SK-MEL-5 (cell line): ENCODE measurements around the gene TENT4A. TPM values are rescaled to one million over a fixed set of nuclear protein-coding genes. Genes with fewer than 3 reads are reported as not detected.
A peak's percentile ranks its signal among the peaks of the same experiment; 100 is the strongest.
"Not testable (repeated sequence)": the region's sequence is repeated elsewhere in the genome, so short reads cannot be mapped to it uniquely, and the experiment has no call there.

Source experiments
- DNase-seq: peaks from one replicate; pipeline ENCODE4 v3.0.0-alpha.2; 2016; ENCODE audit warnings: low read depth, low spot score
- in situ Hi-C: cut with HindIII; loops from 2 replicates; pipeline ENCODE4 v1.10.0; 2016; ENCODE audit warnings: low sequenced_read_pairs, high pct_unique_total_duplicates, low pct_unique_long_range_greater_than_20kb
- total RNA-seq: library from RNA; depleted of rRNA; stranded (reverse); fragments of >200 nt; shearing (Covaris generic); gene quantifications from 2 replicates; pipeline ENCODE4 v1.2.3, GENCODE V29; 2014

Gene TENT4A
- total RNA-seq, 1 experiment from 2014 or later, result 5.5 TPM

DNA sequence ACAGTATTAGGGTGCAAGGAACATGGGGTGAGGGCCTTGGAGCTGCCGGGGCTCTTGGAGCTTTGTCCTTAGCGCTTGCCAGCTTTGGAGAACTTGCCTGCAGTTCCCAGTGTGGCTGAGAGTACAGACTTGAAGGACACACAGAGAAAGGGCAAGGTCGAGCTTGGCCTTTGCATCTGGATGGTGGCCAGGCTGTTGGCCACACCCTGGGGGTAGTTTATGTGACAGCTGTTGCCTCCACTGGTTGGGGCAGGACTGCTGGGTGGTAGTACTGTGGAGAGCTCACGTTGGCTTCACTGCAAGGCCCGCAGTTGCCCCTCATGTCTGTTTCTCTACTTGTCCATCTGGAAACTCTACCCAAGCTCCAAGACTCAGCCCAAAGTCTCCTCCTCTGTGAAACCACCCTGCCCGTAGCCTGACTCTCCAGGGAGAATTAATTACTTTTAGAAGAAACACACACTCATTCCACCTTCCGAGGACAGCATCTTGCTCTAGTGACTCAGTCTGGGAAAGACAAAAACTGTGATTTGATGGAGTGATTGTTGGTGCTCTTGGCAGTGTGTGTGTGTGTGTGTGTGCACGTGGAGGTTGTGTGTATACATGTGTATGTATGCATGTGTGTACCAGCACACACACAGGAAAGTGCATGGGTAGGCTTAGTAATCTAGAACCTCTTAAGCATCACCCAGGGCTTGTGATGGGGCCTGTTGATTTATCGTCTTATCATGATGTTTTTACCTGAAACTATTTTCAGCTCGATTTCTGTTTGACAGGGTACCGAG lies 57.8 kb downstream of the TENT4A start:
- DNase-seq, result no peak
- in situ Hi-C loops, result no loop called here

DNA sequence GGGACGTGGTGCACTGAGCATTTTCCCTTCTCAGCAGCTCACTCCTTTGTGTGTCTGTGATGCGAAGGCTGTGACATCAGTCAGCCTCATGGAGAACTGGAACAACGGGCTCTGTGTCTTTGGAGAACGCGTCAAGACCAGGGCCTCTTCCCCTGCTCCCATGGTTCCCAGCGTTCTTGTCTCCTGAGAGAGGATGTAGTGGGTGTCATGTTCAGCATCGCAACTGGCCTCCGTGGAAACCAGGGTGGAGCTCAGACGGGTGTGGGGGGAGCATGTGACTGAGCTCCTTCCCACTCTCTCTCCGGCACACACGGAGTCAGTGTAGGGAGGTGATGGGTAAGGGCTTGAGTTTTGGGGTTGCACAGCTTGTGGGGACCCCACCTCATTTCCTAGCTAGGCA lies 59.7 kb downstream of the TENT4A start:
- DNase-seq, result peak; percentile 76

DNA sequence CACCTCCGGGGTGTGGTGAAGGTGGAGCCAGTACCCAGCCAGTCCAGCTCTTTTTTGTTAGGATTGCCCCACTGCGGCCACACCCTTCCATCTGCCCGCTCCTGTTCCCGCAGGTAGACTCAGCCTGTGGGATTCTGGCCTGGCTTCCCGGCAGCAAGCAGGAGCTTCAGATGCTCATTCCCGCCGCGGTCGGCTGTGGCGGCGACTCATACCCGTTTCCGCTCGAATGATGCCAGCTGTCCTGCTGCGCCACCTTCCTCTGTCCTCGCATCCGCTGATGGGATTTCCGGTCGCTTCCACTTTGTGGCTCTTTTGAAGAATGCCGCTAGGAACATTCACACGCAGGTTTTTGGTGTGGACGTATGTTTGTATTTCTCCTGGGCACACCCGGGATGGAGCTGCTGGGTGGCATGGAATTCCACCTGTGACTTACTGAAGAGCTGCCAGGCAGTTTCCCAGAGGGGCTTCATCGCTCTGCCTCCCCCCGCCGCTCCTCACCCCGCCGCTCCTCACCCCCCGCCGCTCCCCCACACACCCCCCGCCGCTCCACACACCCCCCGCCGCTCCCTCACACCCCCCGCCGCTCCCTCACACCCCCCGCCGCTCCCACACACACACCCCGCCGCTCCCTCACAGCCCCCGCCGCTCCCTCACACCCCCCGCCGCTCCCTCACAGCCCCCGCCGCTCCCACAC lies 60.3 kb downstream of the TENT4A start:
- in situ Hi-C loops, result no loop called here
- DNase-seq, result no peak

More for the DNA sequence above, 59.7 kb downstream of the TENT4A start:
- in situ Hi-C loops, result no loop called here

DNA sequence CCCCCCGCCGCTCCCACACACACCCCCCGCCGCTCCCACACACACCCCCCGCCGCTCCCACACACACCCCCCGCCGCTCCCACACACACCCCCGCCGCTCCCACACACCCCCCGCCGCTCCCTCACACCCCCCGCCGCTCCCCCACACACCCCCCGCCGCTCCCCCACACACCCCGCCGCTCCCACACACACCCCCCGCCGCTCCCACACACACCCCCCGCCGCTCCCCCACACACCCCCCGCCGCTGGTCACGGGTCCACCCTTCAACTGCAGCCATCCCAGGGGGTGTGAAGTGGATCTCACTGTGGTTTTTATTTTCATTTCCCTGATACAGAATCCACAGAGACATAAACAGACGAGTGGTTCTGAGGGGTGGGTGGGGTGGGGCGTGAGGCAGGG lies 61.0 kb downstream of the TENT4A start:
- in situ Hi-C loops, DNase-seq: not testable (repeated sequence)

DNA sequence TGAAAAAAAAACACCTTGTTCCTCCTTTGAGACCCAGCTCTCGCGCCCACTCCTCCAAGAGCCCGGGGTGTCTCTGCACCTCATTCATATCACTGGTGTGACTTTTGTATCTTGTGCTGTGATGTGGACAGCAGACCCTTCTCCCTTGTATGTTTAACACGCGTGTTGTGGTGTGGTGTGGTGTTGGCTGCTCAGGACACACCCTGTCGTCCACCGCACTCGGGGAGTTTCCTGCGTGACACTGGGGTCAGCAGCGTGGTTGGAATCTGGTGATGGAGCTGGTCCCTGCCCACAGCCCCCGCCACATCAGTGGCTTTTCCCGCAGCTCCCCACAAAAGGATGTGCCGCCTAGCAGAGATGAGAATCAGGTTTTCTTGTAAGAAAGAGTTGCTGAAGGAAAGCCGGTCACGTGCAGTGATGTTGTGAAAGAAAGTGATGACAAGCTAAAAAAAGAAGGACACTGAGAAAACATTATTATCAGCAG lies 61.5 kb downstream of the TENT4A start:
- no peak for DNase-seq
- in situ Hi-C loops, result no loop called here

DNA sequence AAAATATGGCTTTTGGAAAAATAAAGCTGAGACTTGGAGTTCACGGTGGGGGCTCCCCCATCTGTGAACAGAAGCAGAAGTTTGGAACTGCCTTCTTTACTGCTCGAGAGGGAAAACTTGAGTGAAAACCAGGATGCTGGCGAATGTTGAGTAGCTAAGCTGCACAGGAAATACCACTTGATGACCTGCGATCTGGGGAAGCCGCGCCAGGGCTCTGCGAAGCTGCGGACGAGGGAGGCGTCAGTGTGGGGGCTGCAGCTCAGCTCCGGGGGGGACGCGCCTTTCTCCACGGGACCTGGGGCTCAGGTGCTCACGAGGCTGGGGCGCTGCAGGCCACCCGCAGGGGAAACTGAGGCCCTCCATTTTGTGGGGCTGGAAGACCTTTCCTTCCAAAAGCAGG lies 62.3 kb downstream of the TENT4A start:
- in situ Hi-C loops, result no loop called here
- DNase-seq, result no peak

DNA sequence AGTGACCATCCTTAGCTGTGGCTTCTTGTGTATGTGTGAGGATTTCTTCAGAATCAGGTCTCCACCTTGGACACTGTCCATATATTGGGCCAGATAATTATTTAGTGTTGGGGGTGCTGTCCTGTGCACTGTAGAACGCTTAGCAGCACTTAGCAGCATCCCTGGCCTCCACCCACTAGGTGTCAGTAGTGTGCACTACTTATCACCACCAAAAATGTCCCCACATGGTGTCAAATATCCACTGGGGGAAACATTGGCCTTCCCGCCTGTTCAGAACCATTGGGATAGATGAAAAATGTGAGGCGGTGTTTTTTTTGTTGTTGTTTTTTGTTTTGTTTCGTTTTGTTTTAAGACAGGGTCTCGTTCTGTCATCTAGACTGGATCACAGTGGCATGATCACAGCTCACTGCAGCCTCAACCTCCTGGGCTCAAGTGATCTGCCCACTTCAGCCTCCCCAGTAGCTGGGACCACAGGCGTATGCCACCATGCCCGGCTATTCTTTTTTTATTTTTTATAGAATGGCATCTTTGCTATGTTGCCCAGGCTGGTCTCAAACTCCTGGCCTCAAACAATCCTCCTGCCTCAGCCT lies 67.7 kb downstream of the TENT4A start:
- in situ Hi-C loops, result no loop called here
- DNase-seq, result peak; percentile 80

DNA sequence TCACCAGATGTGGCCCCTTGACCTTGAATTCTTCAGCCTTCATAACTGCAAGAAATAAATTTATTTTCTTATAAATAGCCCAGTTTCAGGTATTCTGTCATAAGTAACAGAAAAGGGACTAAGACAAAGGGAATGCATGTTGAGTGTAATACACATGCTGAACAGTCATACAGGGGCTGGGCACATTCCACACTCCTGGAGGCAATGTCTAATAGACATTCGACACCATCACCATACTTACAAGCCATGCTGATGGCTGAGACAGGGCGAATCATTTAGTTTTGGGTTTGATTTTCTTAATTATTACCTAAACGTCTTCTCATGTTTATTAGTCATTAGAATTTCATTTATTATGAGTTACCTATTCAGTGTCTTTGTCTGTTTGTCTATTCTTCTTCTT lies 68.5 kb downstream of the TENT4A start:
- in situ Hi-C loops, result no loop called here
- DNase-seq, result no peak

DNA sequence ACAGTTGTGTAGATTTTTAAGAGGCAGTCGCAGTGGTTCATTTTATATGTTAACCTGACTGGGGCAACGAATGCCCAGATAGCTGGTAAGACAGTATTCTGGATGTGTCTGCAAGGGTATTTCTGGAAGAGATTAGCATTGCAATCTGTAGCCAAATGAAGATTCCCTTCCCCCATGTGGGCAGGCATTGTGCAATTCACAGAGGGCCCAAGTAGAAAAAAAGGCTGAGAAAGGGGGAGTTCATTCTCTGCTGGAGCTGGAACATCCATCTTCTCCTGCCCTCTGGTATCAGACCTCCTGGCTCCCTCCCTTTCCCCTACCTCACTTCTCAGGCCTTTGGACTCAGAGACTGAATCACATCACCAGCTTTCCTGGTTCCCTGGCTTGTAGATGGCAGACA lies 70.6 kb downstream of the TENT4A start:
- in situ Hi-C loops, result no loop called here
- DNase-seq, result no peak

DNA sequence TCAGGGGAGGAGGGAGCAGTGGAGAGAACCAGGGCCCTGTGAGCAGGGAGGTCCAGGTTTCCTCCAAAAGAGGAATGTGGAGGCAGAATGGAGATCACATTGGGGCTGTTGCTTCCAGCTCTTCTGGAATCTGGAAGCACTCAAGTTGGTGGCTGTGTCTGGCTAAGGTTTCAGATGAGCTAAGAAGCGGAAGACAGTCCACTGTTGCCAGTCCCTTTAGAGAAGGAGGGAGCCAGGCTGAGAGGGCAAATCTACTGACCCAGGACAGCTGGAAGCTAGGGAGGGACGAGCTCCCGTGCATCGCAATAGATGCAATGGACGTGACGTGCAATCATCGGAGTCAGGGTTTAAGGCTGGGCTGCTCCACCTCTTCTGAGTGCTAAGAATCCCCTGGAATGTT lies 71.2 kb downstream of the TENT4A start:
- in situ Hi-C loops, result no loop called here

DNA sequence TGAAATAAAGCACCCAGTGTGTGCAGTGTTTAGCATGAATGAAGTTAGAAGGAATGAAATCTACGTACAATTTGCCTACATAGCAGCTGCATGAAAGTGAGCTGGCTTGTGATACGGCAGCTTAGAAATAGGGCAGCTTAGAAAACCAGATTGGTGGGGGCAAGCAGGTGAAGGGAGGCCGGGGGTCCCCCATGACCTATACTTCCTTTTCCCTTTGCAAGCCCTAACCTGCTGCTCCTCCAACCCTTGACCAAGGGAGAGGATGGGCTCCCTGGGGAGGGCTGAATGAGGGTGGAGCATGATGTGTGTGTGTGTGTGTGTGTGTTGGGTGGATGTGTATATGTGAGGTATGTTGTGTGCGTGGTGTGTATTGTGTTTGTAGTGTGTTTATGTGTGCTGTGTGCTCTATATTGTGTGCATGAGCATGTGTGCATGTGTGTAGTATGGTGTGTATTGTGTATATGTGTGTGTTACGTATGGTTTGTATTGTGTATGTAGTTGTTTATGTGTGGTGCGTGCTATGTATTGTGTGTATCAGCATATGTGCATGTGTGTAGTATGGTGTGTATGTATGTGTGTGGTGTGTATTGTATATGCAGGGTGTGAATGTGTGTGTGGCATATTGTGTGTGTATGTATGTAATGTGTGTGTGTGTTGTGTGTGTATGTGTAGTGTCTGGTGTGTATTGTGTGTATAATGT lies 72.1 kb downstream of the TENT4A start:
- in situ Hi-C loops, result no loop called here
- no peak for DNase-seq

More for the DNA sequence above, 71.2 kb downstream of the TENT4A start:
- no peak for DNase-seq

DNA sequence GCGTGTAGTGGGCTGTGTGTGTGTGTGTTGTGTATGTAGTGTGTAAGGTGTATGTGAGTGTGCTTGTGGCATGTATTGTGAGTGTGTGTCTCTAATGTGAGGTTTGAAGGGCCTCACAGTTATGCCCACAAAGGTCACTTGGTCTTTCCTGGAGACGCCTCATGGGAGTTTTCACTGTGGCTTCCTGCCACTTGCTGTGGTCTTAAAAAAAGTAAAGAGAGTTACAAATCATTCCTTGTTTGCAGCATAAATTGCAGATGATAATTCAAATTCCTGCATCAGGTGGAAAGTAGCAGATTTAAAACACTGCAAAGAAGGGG lies 72.6 kb downstream of the TENT4A start:
- in situ Hi-C loops, result no loop called here
- no peak for DNase-seq

DNA sequence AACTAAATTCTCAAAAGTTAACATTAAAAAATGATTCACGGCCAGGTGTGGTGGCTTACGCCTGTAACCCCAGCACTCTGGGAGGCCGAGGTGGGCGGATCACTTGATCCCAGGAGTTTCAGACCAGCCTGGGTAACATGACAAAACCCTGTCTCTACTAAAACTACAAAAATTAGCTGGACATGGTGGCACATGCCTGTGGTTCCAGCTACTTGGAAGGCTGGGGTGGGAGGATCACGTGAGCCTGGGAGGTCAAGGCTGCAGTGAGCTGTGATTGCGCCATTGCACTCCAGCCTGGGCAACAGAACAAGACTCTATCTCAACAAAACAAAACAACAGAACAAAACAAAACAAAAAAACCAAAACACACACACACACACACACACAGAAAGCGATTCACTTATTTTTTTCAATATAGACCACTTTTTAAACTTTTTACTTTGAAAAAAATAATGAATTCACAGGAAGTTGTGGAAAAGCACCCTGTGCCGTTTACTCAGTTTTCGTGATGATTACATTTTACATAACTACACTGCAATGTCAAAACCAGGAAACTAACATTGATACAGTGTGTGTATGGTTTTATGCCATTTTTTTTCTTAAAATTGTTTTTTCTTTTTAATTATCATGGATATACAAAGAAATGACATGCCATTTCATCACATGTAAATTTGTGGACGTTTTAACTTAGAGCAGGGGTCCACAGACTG lies 73.7 kb downstream of the TENT4A start:
- DNase-seq, result no peak
- in situ Hi-C loops, result no loop called here

DNA sequence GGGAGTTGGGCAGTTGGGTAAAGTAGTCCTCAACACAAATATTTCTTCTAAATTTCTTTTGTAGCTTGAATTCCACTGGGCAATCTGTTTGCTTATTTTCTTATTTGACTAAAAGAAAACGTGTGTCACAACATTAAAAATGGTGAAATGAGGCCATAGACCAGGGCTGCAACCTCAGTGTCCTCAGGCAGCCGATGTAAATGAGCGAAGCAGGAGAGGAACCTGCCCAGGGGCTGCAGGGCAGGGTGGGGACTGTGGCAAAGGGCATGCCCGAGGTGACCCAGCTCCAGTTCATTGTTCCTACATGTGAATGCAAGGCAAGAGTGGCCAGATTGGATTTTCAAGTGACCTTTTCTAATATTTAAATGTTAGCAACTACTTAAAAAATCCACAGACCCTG lies 74.7 kb downstream of the TENT4A start:
- DNase-seq, result no peak
- in situ Hi-C loops, result no loop called here

DNA sequence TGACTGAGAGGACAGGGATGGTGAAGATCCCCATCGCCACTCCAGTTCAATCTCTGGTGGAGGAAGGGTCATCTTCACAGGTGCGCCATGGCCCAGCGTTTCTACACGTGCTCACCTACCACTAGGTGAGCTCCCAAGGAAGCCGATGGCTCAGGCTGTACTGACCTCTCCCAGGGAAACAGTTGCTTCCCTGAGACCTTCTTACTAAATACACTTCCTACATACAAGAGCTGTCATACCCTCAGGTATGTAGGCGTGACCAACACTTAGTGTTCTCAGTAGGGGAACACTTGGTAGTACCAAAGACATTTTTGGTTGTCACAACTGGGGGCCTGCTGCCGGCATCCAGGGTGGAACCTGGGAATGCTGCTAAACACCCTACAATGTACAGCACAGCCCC lies 75.2 kb downstream of the TENT4A start:
- in situ Hi-C loops, result no loop called here
- DNase-seq, result no peak

DNA sequence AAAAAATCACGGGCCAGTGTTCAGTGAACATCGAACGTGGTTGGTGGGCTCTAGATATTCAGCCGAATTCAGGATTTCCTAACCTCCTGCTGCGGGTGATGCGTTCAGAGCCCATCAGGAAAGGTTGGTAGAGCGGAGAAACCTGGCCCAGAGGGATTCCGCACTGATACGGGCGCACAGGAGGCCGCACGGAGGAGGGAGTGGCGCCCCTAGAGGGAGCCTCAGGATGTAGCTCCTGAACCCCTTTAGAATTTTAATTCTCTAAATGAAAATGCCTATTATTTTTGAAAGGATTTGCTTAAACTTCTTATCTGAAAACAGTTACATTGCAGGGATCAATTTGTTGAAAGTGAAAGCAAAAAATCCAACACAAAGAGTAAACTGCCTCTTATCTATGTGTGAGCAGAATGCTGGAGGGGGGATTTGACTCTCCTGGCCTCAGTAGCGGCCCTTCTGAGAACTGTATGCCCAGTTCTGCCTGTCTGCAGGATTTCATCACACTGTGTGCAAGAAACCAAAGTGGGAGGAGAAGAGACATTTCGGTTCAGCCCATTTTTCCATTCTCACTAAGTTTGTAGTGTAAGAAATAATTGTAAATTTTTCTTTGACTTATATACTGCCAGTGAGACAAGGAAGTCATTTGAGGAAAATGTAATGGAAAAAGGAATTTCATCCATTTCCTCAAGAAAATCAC lies 75.9 kb downstream of the TENT4A start:
- no peak for DNase-seq
- in situ Hi-C loops, result no loop called here

DNA sequence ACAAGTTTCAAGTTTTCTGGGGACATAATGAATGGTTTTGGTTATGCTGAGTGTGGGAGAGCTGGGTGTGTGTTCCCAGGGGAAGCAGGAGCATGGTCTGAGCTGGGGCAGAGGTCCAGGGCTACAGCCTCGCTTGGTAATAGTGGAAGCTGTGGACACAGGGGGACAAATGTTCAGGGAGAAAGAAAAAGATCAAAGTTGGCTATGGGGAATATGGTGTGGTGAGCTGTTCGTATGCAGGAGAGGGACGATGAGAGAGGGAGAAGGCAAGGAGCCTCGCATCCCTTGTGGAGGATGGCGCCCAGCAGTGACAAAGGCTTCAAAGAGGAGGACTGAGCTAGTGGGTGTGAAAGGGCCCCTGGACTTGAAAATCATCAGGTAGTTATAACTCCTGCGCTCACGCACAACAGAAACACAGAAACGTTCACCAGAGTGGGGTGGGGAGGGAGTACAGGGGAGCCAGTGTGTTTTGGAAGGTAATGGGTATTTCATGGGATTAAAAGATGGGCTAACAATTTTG lies 77.2 kb downstream of the TENT4A start:
- no peak for DNase-seq
- in situ Hi-C loops, result no loop called here
